SK-N-DZ (cell line): ENCODE measurements around the gene KRT34.
"Not testable (repeated sequence)": the region's sequence is repeated elsewhere in the genome, so short reads cannot be mapped to it uniquely, and the experiment has no call there.

Experiments
- DNase-seq: peaks from one replicate; pipeline ENCODE4 v3.0.0-alpha.2; 2015; ENCODE audit warnings: low spot score

Gene KRT34

DNA sequence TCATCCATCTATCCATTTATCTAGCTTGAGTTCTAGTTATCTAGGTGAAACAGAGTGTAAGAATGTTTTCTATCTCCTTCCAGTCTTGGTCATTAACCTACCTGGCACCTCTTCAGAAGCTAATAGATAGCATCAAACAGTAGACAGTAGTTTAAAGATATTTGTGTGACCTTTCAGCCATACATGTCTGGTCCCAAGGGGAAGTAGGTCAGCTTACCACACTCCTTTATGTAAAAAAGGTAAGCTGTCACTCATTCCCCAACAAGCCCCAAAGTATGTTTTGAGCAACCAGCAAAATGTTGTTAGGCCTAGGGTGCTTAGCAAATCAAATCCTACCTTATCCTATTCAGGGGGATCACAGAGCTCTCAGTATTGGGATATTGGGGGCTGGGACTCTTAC lies 16.0 kb downstream of the KRT34 start:
- no peak for DNase-seq

DNA sequence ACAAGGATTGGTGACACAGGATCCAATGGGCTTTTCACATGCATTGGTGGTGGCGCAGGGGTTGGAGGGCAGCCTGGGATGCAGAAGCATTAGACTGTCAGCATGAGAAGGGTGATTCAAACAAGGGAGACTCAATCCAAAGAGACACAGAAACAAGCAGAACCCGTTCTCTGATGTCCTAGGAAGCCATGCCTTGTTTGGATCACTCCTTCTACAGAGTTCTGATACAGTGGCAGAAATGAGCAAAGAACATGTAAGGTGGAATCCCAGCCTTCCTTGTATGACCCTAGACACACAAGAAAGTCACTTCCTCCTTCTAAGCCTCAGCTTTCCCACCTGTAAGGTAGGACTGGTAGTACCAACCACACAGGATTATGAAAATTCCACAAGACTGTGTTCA lies 18.2 kb downstream of the KRT34 start:
- DNase-seq: no peak

DNA sequence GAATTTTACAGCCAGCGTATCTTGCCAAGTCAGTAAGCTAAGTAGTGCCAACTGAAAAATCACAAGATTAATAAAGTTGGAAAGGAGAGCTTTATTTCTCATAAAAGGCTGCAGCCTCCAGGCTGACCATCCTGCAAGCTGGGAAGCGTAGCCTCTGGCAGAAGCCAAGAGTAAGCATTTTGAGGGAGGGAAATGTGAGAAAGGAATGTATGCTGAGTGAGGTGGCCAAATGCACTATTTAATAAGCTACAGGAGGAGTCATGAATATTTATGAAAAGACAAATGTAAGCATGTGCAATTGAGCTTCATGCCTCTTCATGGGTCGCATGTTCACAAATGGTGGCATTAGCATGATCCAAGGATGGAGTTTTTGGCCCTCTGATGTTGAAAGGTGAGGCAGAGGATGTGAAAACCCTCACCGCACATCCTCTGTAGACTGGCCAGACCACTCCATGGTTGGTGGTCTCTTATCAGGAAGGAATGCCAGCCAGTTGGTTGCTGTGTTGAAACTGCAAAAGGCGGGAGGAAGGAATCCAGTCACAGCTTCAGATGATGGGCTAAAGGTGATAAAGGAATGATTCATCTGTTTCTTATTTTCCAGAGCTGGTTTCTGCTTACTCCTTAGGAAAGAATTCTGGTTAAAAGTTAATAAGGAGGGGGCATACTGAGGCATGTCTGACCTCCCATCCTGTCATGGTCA lies 21.7 kb downstream of the KRT34 start:
- DNase-seq: no peak

GRCh38 chr17:41354536-41354935 lies 27.6 kb downstream of the KRT34 start:
- no peak for DNase-seq

DNA sequence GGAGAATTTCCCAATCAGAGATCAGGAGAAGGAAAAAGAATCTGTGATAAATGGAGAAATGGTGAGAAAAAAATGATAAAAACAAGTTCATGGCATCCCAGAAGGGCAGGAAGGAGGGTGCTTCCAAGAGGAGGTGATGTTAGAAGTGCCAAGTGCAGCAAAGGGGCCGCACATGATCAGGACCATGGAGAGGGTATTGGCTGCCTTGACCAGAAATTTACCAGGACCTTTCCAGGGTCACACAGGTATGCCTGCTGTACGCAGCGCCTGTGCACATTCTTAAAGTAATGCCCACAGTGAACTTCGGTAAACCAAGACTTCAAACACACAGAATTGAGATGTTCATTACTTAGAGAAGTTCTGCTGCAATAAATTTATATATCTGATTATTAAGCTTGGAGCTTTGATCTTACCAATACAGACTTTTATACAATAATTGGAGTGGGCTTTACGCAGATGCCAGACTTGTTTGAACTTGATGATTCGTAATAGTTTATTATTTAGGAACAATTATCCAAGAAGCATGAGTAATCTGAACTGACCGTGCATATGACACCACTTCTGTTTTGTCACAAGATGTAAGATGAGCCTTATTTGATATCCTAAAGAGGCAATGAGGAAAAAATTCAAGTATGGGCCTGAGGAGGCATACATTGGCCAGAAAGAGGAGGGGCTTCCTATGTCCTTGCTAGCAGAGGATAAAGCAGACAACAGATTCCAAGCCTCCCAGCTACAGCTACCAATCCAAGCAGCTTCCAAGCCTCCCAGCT lies 29.3 kb downstream of the KRT34 start:
- DNase-seq: no peak

DNA sequence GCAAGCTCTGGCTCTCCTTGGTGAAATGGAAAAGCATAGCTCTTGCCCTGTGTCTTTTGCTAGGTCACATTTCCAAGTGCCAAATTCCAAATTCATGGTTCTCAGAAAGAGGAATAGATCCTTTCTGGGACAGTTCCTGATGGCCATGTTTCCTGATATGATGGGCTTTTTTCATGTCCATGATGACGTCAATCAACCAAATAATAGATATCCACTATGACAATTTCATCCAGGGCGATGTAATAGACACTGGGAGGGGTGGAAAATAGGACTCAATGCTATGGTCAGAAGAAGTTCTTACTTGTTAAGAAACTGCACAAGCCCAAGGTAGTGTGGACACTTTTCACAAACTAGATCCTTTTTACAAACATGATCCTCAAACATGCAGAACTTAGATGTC lies 30.9 kb downstream of the KRT34 start:
- no peak for DNase-seq

DNA sequence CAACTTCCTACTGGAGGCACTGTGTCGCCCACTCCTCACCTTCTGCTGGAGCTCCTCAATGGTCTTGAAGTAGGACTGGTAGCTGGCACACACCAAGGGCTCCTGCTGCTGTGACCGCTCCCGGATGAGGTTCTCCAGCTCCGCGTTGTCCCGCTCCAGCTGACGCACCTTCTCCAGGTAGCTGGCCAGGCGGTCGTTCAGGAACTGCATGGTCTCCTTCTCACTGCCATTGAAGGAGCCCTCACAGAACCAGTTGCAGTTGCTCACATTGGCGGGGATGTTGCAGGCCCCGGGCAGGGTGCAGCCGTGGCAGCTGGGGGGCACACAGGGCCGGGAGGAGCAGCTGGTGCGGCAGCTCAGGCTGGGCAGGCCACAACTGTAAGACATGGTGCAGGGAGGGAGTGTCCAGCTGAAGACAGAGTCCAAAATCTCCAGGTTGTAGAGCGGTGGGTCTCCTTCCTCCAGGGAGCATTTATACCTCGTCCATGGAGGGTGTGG lies 31.7 kb downstream of the KRT34 start, which contains the start of gene KRT33A:
TSS of gene KRT33A (minus strand) at position 448 of the 498 bp plus-strand sequence. CDS start at position 387, 61 bp downstream.
- not testable (repeated sequence) for DNase-seq

GRCh38 chr17:41347869-41348760 lies 34.0 kb downstream of the KRT34 start:
- DNase-seq: no peak

GRCh38 chr17:41346421-41346820 lies 35.7 kb downstream of the KRT34 start:
- not testable (repeated sequence) for DNase-seq

DNA sequence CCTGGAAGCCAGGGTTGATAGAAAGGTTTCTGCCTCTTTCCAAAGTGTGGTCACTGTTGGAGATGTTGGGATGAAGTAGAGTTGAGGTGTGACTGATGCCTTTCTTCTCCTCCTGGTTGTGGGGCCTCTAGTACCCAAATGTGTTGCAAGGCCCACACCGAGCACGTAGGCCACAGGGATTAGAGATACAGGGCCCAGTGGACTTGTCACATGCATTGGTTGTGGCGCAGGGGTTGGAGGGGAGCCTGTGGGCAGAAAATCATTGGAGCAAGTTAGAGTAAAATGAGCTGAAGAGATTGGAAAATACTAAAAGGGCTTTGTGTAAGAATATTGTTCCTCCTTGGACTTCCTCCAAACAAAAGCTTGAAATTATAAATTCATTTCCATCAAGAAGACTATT lies 36.1 kb downstream of the KRT34 start:
- DNase-seq: no peak

DNA sequence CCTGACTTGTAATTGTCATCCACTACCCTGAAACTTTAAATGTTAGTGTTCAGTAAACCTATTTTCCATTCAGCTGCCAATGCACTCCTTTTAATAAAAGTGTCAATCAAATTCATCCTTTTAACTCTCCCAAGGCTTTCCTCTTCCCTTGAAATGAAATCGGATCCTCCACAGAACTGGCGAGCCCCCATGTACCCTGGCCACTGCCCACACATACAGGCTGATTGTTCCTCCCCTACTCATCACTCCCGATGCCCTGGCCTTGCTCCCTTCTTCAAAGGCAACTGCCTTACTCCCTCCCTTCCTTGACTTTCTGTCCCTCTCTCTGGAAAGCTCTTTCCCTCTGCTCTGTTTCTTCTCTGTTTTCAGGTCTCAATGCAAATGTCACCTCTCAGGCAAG lies 39.1 kb downstream of the KRT34 start:
- no peak for DNase-seq

GRCh38 chr17:41340934-41341861 lies 40.9 kb downstream of the KRT34 start:
- no peak for DNase-seq

GRCh38 chr17:41340494-41340893 lies 41.6 kb downstream of the KRT34 start:
- DNase-seq: no peak

- DNase-seq: no peak
Measured at GRCh38 chr17:41339571-41340172, 42.4 kb downstream of the KRT34 start.

GRCh38 chr17:41338961-41339485 lies 43.1 kb downstream of the KRT34 start:
- DNase-seq: no peak

DNA sequence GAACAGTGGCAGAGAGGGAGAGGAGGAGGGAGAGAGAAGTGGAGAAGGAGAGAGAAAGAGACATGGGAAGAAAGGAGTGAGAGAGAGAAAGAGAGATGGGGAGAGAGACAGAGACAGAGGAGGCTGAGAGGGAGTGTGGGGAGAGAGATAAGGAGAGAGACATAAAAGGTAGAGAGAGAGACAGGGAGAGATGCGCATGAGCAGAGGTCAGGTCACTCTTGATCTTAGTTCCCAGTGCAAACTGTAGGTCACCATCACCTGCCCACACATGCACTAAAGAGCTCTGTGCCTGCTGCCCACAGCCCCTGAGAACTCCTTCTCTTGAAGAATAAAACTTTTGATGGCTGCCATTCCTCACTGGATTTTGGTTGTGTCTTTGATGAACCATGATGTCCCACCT lies 46.4 kb downstream of the KRT34 start:
- DNase-seq: no peak

- DNase-seq: no peak
Measured at GRCh38 chr17:41334385-41335305, 47.5 kb downstream of the KRT34 start.

DNA sequence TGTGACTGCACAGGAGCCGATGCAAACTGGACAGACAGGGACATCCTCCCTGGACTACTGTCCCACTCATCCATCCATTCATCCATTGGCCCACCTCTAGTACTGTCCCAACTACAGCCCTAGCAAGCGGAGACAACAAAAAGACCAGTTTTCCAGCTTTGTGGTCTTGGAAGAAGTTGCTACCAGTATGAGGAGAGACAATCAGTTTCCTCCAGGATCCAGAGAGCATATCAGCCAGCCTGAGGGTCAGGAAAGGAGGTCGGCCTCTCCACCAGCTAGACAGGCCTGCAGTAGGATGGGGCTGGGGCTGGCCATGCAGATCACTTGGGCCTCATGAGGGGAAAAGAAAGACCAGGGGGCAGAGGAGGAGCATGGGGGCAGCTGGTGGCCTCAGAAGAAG lies 48.3 kb downstream of the KRT34 start:
- DNase-seq: no peak

GRCh38 chr17:41333098-41333497 lies 49.0 kb downstream of the KRT34 start:
- DNase-seq: no peak
